ENCODE data around the gene HDHD5. TPM values are rescaled to one million over a fixed set of nuclear protein-coding genes. Genes with fewer than 3 reads are reported as not detected.

The HDHD5 gene
- total and polyA plus RNA-seq, 4 donors = 16.7 to 49.2 (median 27.8) TPM

- no peak for ATAC-seq (ENCODE audit: insufficient read depth, low FRiP score)
- peaks cover 0 to 6% (median under 1%) of the 10 kb centered on the region in 3 donors for H3K27me3 ChIP-seq (ENCODE audit: control insufficient read depth in 3 of 3, insufficient read depth in 3 of 3, low read length in 2 of 3)
- H3K27ac ChIP-seq (ENCODE audit: low read depth in 1 of 2, low read length in 1 of 2) = no peak overlapping the region
- H3K9me3 ChIP-seq (ENCODE audit: control insufficient read depth in 4 of 4, insufficient read depth in 3 of 4, low read length in 3 of 4) = no peaks in the 10 kb centered on the region
- H3K4me3 ChIP-seq = no peak overlapping the region
- TF ChIP-seq CTCF (IDR thresholded peaks at IDR 0.05; ENCODE audit: control extremely low read depth, extremely low read depth) = no peak
- no peak overlapping the region for H3K9ac ChIP-seq (ENCODE audit: insufficient read depth in 1 of 2, low read length in 2 of 2)
- H3K4me1 ChIP-seq (ENCODE audit: control insufficient read depth in 5 of 5, insufficient read depth in 5 of 5, low read length in 5 of 5) = peaks cover 0 to 9% (median 3%) of the 10 kb centered on the region in 5 donors
- no peak for DNase-seq
- WGBS, 2 donors = 83 to 88% methylated on average over 8 of the region's 8 CpGs
- peaks cover 0 to 16% (median 0%) of the 10 kb centered on the region in 4 donors for H3K36me3 ChIP-seq (ENCODE audit: control insufficient read depth in 4 of 4, insufficient read depth in 4 of 4, low read length in 4 of 4)
Measured at GRCh38 chr22:17113600-17113999, 45.5 kb downstream of the HDHD5 start.

- ATAC-seq (ENCODE audit: insufficient read depth, low FRiP score) (peak; percentile 12), DNase-seq (no peak)
- peaks cover 0 to 7% (median 0%) of the 10 kb centered on the region in 5 donors for H3K4me1 ChIP-seq (ENCODE audit: control insufficient read depth in 5 of 5, insufficient read depth in 5 of 5, low read length in 5 of 5)
- peaks cover 0 to 25% (median 1%) of the 10 kb centered on the region in 4 donors for H3K36me3 ChIP-seq (ENCODE audit: control insufficient read depth in 4 of 4, insufficient read depth in 4 of 4, low read length in 4 of 4)
- H3K27me3 ChIP-seq (ENCODE audit: control insufficient read depth in 3 of 3, insufficient read depth in 3 of 3, low read length in 2 of 3) = peaks cover 0 to 4% (median 0%) of the 10 kb centered on the region in 3 donors
- no peak overlapping the region for H3K9ac ChIP-seq (ENCODE audit: insufficient read depth in 1 of 2, low read length in 2 of 2)
- no peaks in the 10 kb centered on the region for H3K9me3 ChIP-seq (ENCODE audit: control insufficient read depth in 4 of 4, insufficient read depth in 3 of 4, low read length in 3 of 4)
- no peak overlapping the region for H3K4me3 ChIP-seq
- TF ChIP-seq CTCF (IDR thresholded peaks at IDR 0.05; ENCODE audit: control extremely low read depth, extremely low read depth) = no peak
- no peak overlapping the region for H3K27ac ChIP-seq (ENCODE audit: low read depth in 1 of 2, low read length in 1 of 2)
- 66 to 75% methylated on average over 9 of the region's 9 CpGs for WGBS, 2 donors
Measured at GRCh38 chr22:17112491-17113042, 46.5 kb downstream of the HDHD5 start.

- no peak overlapping the region for H3K27ac ChIP-seq (ENCODE audit: low read depth in 1 of 2, low read length in 1 of 2)
- H3K4me3 ChIP-seq = no peak overlapping the region
- peaks cover 0 to 2% (median 0%) of the 10 kb centered on the region in 5 donors for H3K4me1 ChIP-seq (ENCODE audit: control insufficient read depth in 5 of 5, insufficient read depth in 5 of 5, low read length in 5 of 5)
- peaks cover 0 to 37% (median 3%) of the 10 kb centered on the region in 4 donors for H3K36me3 ChIP-seq (ENCODE audit: control insufficient read depth in 4 of 4, insufficient read depth in 4 of 4, low read length in 4 of 4)
- DNase-seq = no peak
- ATAC-seq (ENCODE audit: insufficient read depth, low FRiP score) = no peak
- WGBS, 2 donors = 74 to 83% methylated on average over 13 of the region's 13 CpGs
- no peaks in the 10 kb centered on the region for H3K9me3 ChIP-seq (ENCODE audit: control insufficient read depth in 4 of 4, insufficient read depth in 3 of 4, low read length in 3 of 4)
- H3K27me3 ChIP-seq (ENCODE audit: control insufficient read depth in 3 of 3, insufficient read depth in 3 of 3, low read length in 2 of 3) = no peaks in the 10 kb centered on the region
- TF ChIP-seq CTCF (IDR thresholded peaks at IDR 0.05; ENCODE audit: control extremely low read depth, extremely low read depth) = no peak
- H3K9ac ChIP-seq (ENCODE audit: insufficient read depth in 1 of 2, low read length in 2 of 2) = no peak overlapping the region
Measured at GRCh38 chr22:17110791-17111550, 48.1 kb downstream of the HDHD5 start.
